GM12874 (cell line): ENCODE measurements around the gene ATP6V1F.

Experiments
- TF ChIP-seq, protein P1 (sequence below): IDR thresholded peaks from 2 replicates; pipeline ENCODE4 v1.5.1; 2011; ENCODE audit warnings: low read depth, mild to moderate bottlenecking, control low read depth, low read length, moderate library complexity; ENCODE audit not compliant: insufficient read depth

ATP6V1F gene

DNA sequence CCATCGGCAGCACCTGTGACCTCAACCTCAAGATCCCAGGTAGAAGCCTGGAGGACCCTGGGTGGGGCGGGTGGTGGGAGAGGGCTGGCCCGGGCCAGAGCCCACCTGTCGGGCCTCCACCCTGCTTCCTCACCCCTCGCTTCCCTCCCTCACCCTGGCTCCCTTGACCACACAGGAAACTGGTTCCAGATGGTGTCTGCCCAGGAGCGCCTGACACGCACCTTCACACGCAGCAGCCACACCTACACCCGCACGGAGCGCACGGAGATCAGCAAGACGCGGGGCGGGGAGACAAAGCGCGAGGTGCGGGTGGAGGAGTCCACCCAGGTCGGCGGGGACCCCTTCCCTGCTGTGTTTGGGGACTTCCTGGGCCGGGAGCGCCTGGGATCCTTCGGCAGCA is 8.9 kb upstream of the ATP6V1F start:
- TF ChIP-seq, protein P1, sequence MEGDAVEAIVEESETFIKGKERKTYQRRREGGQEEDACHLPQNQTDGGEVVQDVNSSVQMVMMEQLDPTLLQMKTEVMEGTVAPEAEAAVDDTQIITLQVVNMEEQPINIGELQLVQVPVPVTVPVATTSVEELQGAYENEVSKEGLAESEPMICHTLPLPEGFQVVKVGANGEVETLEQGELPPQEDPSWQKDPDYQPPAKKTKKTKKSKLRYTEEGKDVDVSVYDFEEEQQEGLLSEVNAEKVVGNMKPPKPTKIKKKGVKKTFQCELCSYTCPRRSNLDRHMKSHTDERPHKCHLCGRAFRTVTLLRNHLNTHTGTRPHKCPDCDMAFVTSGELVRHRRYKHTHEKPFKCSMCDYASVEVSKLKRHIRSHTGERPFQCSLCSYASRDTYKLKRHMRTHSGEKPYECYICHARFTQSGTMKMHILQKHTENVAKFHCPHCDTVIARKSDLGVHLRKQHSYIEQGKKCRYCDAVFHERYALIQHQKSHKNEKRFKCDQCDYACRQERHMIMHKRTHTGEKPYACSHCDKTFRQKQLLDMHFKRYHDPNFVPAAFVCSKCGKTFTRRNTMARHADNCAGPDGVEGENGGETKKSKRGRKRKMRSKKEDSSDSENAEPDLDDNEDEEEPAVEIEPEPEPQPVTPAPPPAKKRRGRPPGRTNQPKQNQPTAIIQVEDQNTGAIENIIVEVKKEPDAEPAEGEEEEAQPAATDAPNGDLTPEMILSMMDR: no peak

DNA sequence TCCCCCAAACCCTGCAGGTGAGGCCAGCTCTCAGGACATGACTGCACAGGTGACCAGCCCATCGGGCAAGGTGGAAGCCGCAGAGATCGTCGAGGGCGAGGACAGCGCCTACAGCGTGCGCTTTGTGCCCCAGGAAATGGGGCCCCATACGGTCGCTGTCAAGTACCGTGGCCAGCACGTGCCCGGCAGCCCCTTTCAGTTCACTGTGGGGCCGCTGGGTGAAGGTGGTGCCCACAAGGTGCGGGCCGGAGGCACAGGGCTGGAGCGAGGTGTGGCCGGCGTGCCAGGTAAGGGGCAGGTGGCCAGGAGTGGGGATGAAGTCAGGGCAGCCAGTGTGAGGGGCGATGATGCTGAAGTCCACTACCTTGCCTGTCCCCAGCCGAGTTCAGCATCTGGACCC is 8.3 kb upstream of the ATP6V1F start:
- TF ChIP-seq, protein P1: no peak

DNA sequence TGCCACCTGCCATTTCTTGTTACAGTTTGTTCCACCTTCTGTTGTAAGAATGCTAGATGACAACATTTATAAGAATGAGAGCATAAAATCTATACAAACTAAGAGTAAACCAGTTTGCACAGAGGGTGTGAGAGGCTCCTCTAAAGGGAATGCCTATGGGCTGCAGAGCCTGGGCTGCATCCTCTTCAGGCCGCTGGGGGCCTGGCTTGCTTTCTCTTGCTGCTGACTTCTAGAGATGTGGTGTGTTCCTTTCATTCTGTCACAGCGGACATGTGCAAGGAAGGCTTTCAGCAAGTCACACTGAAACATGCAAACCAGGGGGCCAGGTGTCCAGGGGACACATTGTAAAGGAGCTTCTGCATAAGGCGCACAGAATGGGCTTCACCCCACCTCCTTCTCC is 7.1 kb upstream of the ATP6V1F start:
- TF ChIP-seq, protein P1: no peak

DNA sequence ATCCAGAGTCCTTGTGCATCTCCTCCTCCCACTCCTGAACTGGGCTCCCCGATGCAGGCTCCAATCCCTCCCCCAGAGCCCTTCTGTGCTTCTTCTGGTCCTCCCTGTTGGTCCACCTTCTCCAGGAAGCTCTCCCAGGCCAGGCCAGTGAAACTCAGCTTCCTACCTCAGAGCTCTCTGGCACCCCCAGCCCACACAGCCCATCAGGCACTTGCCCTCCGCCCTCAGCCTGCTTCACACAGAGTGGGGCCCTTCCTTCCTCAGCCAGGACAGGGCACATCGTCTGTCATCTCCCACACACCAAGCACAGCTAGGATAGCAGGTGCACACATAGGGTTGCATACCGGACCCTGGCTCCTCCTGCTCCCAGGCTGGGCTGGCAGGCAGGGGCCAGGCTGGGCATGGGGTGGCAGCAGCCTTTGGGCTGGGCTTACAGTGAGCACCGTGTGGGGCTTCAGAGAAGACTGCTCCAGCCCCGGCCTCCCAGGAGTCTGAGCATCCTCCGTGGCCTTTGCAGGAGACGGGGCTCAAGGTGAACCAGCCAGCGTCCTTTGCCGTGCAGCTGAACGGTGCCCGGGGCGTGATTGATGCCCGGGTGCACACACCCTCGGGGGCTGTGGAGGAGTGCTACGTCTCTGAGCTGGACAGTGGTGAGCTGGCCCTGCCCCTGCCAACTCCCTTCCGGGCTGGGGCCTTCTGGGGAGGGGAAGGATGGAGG is 6.5 kb upstream of the ATP6V1F start:
- TF ChIP-seq, protein P1: no peak

DNA sequence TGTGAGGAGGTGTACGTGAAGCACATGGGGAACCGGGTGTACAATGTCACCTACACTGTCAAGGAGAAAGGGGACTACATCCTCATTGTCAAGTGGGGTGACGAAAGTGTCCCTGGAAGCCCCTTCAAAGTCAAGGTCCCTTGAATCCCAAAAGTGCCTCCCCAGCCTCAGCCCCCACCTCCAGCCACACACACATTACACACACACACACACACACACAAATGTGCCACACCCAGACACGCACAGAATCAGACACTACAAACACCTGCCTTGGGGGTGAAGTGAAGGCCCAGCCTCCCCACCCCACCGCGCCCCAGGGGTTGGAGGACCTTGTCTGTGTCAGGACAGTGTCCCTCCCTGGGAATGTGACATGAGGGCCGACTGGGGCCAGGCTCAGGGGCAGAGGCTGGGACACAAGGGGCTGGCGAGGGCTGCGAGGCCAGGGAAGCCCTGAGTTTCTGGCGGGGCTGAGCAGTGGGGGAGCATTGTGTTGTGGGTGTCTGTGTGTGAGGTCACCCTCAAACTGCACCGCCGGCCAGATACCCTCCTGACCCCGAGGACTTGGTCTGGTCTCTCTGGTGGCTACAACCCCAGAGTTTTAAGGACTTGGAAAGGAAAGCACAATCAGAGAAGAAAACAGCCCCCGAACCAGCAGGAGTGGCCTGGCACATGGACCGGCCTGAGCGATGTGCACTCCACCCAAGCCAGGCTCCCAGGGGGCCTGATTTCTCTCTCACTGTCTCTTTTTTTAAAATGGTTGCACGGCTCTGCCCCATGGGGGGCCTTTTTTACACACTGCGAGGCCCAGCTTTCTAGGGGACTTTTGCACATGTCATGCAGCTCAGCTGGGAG is 4.0 kb upstream of the ATP6V1F start:
- TF ChIP-seq, protein P1: no peak

DNA sequence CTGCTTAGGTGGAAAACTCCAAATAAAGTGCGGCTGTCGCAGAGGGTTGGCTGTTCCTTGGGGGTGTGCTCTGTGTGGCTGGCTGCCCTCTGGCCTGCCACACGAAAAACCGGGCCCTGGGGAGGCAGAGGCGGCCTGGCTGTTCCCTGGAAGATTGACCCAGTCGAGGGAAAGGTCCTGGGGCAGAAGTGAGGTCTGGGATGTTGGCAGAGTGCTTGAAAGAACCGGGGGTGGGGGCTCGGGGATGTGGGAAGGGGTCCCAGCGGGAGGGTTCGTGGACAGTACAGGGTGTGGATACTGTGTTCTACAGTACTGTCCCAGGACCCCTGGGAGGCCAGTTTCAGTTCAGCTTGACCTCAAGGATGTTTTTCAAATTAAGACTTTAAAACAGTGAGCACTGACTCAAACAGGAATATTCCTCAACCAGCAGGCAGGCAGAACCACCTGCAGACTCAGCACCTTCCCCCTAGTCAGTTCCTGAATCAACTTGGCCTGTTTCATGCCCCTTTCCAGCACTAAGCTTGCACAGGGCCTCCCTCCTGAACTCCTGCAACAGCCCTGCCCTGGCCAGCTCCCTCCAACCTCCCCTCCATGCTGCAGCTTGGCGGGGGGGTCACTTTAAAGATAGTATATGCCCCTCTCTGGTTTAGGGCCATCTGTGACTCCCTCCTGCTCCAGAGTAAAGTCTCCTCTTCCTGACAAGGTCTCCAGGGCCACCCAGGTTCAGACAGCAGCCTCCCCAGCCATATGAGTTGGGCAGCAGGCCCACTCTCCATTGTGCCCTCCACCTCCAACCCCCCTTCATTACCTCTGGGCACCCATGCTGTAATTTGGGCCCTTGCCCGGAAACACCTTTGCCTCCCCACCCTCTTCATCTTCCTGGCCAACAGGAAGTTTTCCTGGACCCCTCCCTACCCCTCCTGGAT is 3.2 kb upstream of the ATP6V1F start:
- TF ChIP-seq, protein P1: no peak
